ENCODE results near the gene KRT2. TPM values are rescaled to one million over a fixed set of nuclear protein-coding genes. Genes with fewer than 3 reads are reported as not detected.

The KRT2 gene
- total RNA-seq: not detected

DNA sequence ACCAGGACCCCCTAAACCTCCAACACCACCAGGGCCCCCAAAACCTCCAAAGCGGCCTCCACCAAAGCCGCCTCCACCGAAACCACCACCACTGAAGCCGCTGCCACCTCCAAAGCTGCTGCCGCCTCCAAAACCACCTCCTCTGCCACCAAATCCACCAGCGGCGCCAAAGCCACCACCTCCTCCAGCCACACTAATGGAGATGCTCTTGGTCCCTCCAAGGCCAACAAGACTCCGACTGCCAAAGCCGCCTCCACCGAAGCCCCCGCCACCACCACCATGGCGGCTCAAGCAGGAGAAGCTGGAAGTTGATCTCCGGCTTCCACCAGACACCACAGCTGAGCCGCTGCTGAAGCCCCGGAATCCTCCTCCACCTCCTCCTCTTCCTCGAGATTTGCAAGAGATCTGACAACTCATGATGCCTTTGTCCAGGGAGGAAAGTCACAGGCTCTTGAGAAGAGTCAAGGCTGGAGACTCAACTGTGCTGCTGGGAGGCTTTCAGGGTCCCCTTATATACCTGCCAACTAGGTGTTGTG is at the start of gene KRT2:
Gene KRT2 (minus strand): TSS at position 486 of the 536 bp plus-strand sequence. CDS start 69 bp downstream, at position 417.
- no peak for DNase-seq (ENCODE audit: low read depth in 2 of 3, low spot score in 2 of 3)

DNA sequence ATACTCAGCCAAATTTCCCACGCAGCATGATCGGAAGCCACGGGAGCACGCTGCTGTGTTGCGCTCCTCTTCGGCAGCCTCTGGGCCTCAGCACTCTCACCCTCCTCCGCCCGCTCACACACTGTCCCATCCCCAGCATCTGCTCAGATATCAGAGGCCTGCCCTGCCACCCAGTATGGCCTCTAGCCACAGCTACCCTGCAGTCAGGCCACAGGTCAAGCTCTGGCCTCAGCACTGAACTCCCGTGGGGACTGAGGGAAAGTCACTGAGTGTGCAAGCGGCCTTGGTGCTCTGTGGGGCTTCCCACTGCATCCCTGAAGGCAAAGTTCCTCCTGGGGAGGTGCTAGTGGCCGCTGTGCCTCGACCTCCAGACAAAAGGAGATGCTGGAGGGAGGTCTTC is 49.3 kb upstream of the KRT2 start:
- DNase-seq (ENCODE audit: low read depth in 2 of 3, low spot score in 2 of 3): no peak

DNA sequence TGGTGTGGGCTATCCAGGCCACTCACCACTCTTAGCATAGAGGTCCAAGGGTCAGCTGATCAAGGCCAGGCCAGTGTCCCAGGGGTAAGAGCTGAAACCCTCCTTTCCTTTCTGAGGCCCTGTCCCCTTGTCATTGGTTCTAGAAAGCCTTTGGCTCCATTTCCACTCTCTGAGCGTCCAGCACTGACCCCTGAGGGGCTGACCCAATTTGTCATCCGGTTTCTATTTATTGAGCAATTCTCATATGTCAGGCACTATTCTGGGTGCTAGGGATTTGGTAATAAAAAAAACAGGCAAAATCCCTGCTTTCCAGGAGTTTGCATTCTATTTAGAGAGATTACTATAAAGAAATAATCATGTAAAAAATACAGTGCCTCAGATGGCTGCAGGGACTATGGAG is 47.9 kb upstream of the KRT2 start:
- DNase-seq (ENCODE audit: low read depth in 2 of 3, low spot score in 2 of 3): no peak

DNA sequence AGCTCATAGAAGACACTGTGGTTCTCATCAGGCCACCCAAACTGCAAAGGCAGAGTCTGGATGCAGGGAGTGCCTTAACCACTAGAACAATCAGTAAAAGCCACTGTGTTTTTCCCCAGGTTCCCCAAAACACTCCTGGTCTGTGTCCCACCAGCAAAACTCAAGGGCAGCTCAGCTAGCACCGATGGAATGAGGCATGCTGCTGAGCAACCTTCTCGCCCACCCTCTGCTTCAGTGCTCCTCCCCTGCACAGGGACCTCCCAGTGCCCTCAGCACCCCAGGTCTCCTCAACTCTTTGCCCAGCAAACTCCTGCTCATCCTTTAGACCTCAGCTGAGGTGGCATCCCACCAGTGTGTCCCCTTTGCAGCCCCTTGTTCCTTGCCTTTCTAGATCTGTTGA is 47.4 kb upstream of the KRT2 start:
- no peak for DNase-seq (ENCODE audit: low read depth in 2 of 3, low spot score in 2 of 3)

DNA sequence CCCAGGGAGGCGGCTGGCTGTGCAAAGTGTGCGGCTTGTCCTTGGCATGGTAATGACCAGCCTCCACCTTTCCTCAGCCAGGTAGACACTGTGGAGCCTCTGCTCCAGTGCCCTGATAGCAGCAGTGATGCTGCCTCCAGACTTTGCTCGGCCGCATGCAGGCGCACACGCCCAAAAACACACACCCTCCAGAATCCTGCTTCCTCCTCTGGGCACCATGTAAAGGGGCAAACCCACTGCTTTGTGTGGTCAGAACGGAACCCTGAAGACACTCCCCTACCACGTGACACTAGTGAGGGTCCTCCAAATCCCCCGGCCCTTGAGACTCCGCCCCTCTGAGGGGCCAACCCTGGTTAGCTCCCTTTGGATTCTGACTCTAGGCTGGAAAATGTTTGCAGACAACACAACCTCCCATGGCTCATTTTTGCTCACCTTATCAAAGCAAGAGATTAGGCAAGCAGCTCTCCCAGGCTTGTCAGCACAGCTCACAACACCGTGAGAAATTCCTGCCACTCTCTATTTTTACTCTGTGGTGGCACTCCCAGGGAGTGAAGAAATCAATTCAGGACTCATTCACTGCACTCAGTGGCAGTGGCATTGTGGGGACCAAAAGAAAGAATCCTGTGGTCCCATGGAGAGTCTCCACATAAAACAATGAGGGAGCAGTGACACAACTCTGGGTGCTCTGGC is 46.8 kb upstream of the KRT2 start:
- no peak for DNase-seq (ENCODE audit: low read depth in 2 of 3, low spot score in 2 of 3)

DNA sequence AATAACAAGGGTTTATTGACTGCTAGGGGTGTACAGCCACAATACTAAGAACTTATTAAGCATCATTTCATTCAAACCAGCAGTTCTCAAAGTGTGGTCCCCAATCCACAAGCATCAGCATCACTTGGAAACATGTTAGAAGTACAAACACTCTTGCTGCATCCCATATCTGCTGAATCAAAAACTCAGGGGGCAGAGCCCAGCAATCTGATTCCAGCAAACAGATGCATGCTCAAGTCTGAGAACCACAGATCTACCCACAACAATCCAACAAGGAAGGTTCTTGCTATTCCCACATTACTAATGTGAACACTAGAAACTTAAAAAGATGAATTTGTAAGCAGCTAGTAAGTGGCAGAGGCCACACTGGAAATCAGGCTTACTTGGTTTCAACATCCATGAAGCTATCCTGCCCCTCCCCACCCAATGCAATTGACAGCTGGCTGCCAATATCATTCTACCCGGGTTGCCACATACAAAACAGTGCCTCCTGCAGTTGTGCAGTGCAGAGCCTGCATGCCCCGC is 45.1 kb upstream of the KRT2 start:
- no peak for DNase-seq (ENCODE audit: low read depth in 2 of 3, low spot score in 2 of 3)

DNA sequence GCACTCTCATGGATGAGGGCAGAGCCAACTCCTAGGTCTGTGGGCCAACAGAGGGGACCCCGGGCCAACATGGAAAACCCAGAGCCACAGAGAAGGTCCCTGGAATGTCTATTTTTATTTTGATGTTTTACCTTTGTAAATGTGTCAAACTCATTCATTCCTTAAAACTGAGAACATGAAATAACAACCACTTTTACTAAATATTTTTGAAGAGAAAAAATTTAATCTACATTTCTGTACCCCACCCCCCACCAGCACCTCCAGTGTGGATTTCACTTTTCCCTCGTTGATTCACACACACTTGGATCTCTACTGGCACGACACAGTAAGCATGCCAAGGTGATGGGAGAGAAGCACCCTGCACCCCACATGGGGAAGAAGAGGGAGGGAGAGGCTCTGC is 44.6 kb upstream of the KRT2 start:
- DNase-seq (ENCODE audit: low read depth in 2 of 3, low spot score in 2 of 3): no peak

DNA sequence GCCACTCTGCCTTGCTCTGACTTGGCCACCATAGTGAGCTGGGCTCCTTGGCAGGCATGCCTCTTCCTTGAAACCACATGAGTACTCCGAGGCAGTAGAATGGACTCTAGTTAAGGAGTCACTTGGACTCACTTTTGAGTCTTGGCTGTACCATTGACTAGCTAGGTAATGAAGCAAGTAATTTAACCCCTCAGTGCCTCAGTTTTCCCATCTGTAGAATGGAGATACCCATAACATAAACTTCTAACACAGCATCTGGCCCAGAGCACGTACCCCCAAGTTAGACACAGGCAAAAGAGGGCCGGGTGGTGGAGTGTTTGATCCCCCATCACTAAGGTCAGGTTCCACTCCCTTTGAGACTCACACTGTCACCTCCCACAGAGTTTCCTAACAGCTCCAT is 43.0 kb upstream of the KRT2 start:
- no peak for DNase-seq (ENCODE audit: low read depth in 2 of 3, low spot score in 2 of 3)

DNA sequence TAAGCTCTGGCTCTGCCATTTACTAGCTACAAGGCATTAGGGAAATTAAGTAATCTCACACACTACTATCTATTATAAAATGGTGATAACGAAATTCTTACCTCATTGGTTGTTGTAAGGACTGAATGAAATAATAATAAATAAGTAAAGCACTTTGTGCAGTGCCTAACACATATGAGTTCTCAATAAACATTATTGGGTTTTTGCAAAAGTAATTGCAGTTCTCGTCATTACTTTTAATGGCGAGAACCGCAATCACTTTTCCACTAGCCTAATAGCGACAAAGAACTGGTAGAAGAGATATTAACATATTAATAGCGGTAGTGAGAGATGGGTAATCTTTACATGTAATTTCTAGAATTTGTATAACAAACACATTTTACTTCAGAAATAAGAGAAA is 42.1 kb upstream of the KRT2 start:
- no peak for DNase-seq (ENCODE audit: low read depth in 2 of 3, low spot score in 2 of 3)

DNA sequence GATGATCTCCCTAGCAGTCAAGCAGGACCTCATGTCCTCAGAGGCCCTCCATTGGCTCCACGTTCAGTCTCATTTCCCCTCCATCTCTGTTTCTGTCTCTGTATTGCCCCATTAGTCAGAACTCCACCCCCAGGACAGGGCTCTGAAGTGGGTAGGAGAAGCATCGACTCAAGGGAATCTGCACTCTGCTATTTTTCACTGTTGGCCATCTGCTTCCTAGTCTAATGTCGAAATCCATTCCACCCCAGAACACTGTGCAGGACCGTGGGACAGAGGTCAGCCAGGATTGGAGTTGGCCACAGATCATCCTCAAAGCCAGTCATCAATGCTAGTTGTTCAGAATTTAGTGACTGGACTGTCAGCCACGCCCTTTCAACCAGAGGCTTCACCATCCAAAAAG is 41.2 kb upstream of the KRT2 start:
- no peak for DNase-seq (ENCODE audit: low read depth in 2 of 3, low spot score in 2 of 3)

DNA sequence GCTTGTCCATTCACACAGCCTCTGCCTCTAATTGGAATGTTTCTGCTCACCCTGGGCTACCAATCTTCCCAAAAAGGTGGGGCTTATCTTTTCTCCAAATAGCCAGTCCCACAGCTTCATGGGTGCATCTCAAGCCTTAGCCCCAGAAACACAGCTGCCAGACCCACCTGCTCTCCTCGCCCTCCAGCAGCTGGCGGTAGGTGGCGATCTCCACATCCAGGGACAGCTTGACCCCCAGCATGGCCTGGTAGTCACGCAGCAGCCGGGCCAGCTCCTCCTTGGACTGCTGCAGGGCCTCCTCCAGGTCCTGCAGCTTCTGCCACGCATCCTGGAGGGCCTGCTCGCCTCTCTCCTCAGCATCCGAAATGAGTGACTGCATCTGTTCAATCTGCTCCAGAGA is 40.2 kb upstream of the KRT2 start:
- DNase-seq (ENCODE audit: low read depth in 2 of 3, low spot score in 2 of 3): no peak

DNA sequence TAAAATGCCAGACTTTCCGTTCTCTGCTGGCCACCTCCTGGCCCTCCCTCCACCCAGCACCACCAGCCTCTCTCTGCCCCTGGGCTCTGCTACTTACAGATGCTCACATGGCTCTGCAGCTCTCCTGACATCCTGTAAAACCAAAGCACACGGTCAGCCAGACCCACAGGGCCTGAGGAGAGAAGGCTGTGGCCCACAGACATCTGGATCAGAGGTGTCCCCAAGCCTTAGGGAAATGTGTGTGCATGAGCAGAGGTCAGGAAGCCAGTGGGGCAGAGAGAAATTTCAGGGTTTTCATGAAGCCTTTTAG is 39.8 kb upstream of the KRT2 start:
- no peak for DNase-seq (ENCODE audit: low read depth in 2 of 3, low spot score in 2 of 3)

DNA sequence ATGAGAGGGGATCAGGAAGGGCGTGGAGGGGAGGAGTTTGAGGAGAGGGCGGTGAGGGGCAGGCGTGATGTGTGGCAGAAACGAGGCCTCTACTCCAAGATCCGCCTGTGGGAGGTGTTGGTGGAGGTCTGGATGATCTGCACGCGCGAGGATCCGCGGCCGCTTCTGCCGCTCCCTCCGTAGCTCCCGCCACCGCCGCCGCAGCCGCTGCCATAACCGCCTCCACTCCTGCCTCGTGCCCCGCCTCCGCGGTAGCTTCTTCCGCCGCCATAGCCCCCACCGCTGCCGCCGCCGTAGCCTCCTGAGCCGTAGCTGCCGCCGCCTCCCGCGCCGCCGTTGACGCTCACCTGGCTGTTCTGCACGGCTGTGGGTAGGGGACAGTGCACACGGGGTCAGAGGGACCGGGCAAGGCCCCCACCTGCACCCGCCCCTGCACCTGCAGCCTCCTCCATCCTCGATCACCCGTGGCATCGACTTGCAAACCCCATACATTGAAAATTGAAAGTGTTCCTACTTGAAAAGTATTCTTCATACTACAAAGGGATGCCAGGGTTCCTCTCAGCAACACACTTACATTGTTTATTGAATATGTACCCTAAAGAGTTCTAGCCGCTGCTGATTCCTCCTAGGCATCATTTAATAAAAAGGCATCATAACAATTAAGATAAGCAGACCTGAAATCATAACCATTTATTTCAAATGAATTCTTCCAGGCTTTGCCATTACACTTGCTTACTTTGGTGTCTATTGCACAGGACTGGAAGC is 39.2 kb upstream of the KRT2 start:
- peak in 1 of 3 donors; percentile 38 for DNase-seq (ENCODE audit: low read depth in 2 of 3, low spot score in 2 of 3)

DNA sequence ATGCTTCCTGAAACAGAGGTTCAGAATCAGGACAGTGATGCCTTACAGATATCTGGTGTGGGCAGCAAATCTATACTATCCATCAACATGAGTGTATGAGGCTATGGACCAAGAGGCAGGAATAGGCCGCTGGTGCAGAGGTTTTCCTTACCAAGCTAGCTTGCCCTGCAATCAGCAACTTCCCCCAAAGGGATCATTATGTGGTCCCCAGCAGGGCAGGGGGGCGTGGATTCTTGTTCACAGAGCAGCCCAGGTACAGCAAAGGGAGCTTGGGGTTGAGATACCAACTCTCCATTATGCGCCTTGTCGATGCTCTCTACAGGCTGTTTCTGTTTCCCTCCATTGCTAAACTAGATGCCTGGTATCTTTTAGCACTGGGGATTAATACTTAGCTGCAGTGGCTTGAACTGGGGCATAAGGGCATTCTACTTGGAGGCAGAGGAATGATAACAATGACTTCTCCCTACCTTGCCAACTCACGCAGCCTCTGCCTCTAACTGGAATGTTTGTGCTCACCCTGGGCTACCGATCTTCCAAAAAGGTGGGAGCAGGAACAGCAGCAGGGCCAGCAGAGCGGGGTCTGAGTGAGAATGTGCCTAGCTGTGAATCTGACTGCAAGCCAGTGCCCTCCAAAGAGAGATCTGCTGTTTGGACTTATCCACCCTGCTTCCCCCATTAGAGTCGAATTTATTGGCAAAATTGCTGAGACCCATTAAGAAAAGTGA is 38.5 kb upstream of the KRT2 start:
- no peak for DNase-seq (ENCODE audit: low read depth in 2 of 3, low spot score in 2 of 3)

DNA sequence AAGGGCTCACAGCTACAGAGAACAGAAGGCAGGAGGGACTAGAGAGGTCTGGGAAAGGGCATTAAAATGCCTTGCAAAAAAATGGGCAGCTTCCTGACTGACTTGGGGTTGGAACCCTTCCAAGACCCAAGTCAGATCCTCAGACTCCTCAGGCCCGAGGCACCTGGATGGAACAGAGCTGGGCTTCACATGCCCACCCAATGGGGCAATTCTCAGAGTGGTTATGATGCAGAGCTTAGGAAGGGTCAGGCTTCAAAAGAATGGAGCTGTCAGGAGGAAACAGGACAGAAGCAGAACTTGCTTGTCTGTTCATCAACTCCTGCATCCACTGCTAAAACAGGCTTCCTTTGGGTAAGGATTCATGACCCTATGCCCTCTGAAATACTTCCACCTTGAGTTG is 37.9 kb upstream of the KRT2 start:
- DNase-seq (ENCODE audit: low read depth in 2 of 3, low spot score in 2 of 3): no peak

DNA sequence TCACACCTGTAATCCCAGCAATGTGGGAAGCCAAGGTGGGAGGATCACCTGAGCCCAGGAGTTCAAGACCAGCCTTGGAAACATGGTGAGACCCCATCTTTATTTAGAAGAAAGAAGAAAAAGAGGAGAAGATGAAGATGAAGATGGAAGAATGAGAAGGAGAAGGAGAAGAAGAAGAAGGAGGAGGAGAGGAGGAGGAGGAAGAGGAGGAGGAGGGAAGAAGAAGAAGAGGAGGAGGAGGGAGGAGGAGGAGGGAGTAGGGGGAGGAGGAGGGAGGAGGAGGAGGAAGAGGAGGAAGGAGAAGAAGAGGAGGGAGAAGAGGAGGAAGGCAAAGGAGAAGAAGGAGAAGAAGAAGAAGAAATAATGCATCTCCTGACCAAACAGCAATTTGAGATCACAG is 37.2 kb upstream of the KRT2 start:
- DNase-seq (ENCODE audit: low read depth in 2 of 3, low spot score in 2 of 3): no peak

DNA sequence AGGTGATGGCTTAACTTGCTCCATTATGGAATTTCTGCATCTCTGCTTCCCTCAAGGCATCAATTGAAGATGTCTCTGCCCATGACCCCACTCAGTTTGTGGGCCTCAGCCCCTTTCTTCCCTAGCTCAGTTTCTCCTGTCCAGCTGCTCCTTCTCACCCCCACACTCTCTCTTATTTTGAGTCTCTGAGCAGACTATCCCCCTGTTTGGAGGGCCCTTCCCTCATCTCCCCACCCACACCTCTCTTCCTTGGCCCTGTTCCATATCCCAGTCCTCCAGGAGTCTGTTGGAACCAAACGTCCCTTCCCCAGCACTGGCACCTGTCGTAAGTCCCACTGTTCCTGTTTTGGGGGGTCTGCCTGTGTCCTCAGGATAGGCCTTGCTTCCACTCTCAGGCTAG is 36.5 kb upstream of the KRT2 start:
- no peak for DNase-seq (ENCODE audit: low read depth in 2 of 3, low spot score in 2 of 3)

DNA sequence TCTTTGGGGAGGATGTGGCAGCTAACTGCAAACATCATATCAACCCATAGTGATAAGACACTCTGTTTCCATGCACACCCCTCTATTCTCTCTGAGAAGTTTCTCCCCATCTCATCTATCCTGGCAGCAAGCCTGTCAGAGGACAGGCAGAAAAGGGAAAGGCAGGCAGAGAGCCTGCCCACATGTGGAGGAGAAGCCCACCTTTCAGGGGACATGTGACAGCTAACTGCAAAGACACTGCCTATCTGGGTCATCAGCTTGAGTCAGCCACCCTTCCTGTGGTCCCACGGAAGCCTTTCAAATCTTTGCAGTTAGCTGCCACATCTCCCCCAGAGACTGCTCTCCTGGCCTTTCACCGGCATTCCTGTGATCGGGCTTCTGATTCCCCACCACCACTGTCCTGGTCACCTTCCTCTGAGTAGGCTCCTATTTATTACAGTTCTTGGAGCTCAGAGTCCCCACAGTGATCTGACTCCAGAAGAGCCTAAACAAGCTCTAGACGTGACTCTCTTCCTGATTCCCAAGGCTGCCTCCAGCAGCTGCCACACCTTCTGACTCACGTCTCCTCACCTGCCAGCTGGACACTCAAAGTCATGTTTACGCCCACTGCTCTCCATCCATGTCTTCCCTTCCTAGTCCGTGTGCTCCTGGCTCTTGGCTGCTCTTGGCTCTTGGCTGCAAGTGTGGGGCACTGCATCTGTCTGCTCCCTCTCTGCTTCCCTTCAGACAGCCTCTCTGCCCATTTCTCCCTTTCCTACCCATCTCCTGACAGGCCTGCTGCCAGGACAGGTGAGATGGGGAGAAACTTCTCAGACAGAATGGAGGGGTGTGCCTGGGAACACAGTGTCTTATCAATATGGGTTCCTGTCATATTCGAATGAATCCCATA is 35.7 kb upstream of the KRT2 start:
- no peak for DNase-seq (ENCODE audit: low read depth in 2 of 3, low spot score in 2 of 3)

DNA sequence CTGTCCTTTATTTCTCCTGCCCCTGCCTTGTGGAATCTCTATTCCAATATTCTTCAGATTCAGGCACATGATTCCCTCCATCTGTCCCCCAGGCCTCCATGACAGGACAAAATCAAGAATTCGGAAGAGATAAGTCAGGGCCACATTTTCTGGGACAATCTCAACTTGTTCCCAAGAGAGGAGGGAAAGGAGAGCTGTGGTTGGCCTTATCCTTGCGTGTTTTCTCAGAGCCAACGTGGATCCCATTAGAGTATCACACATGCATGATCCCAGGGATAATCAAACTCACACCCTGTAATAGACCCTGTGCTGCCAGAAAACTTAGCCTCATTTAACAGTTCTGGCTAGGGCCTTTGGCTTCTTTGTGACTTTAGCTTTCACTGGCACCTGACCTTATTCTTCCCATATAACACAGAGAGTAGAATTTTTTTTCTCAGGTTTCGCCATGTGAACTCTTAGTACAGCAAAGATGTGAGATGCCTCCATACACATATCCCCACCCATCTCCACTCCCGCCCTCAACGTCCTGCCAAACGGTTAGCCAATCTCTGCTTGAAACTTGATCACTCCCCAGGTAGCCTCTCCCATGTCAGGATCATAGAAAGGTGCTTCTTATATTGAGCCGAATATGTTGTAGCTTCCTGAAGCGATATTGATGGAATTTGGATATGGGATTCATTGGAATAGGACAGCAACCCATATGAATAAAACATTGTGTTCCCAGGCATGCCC is 34.9 kb upstream of the KRT2 start:
- no peak for DNase-seq (ENCODE audit: low read depth in 2 of 3, low spot score in 2 of 3)

DNA sequence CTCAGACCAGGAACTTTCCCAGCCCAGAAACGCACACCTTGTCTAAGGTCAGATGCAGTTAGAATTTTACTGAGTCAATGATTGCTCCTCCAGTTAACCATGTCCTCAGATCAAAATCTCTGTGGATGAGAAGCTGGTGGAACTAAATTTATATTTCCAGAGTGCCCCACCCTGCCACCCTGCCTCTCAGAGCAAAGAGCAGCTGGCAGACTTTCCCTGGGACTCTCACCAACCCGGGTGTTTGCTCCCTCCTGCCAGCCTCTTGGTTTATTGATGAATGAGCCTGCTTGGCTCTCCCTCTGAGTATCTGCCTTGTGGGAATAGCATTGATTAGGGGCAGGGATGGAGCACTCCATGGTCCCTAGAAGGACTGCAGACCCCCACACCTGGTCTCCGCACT is 34.1 kb upstream of the KRT2 start:
- DNase-seq (ENCODE audit: low read depth in 2 of 3, low spot score in 2 of 3): no peak

All from hematopoietic multipotent progenitor cell (in vitro differentiated cells).